Esophagus squamous epithelium (tissue), 5 donors: ENCODE data around the gene NPY. TPM values are rescaled to one million over a fixed set of nuclear protein-coding genes. Genes with fewer than 3 reads are reported as not detected.

ENCODE experiments used
- DNase-seq: peaks from one replicate; lab custom pipeline; 2025; lab: John Stamatoyannopoulos, UW
- H3K27ac ChIP-seq, 4 donors: fragments of 200-600 bp; sonication (generic); one replicate each; pipeline ENCODE4 v1.5.1; 2016 to 2019; ENCODE audit warnings: mild to moderate bottlenecking in 1 of 4
- H3K27me3 ChIP-seq, 4 donors: fragments of 200-600 bp; sonication (generic); 1 replicate in 3 of 4; 2 replicates in 1 of 4; pipeline versions ENCODE4 v1.5.1 to v1.6.0; 2017 to 2021; ENCODE audit warnings: antibody characterized with exemption in 1 of 4
- H3K36me3 ChIP-seq, 3 donors: fragments of 200-600 bp; sonication (generic); one replicate each; pipeline ENCODE4 v1.5.1; 2016 to 2019
- H3K4me1 ChIP-seq, 3 donors: fragments of 200-600 bp; sonication (generic); one replicate each; pipeline ENCODE4 v1.5.1; 2017 to 2019
- H3K4me3 ChIP-seq, 4 donors: fragments of 200-600 bp; sonication (generic); 1 replicate in 3 of 4; 2 replicates in 1 of 4; pipeline ENCODE4 v1.5.1; 2016 to 2019; ENCODE audit warnings: mild to moderate bottlenecking in 2 of 4, moderate library complexity in 1 of 4
- H3K9me3 ChIP-seq, 3 donors: fragments of 200-600 bp; sonication (generic); one replicate each; pipeline ENCODE4 v1.5.1; 2016 to 2019
- CTCF ChIP-seq, 6 experiments: fragments of 450-650 bp in 4 of 6; fragments of 200-600 bp in 2 of 6; sonication (generic) in 2 of 6; IDR thresholded peaks; one replicate each; pipeline ENCODE4 v1.5.1; 2016 to 2019; ENCODE audit warnings: antibody characterized with exemption in 6 of 6, mild to moderate bottlenecking in 4 of 6, moderate library complexity in 4 of 6
- POLR2A ChIP-seq, 4 donors: fragments of 450-650 bp; IDR thresholded peaks; one replicate each; pipeline ENCODE4 v1.6.1; 2017; ENCODE audit warnings: antibody characterized with exemption in 4 of 4, mild to moderate bottlenecking in 4 of 4, moderate library complexity in 3 of 4
- WGBS, 2 donors: methylation state at CpG; one replicate each; pipeline ENCODE4 v1.1.5; 2018; 5-methylcytosine and 5-hydroxymethylcytosine counted together
- intact Hi-C: fragments of 100-400 bp; cut with DNase I; formaldehyde crosslinking; loops from one replicate; pipeline ENCODE4 v1.15.0; 2022
- total RNA-seq, 4 donors: library from RNA; depleted of rRNA; stranded (reverse); fragments of >200 nt; gene quantifications; one replicate each; pipeline ENCODE4 v1.1.0, GENCODE V29; 2016
- donor health status: DM: yes; HTN: yes; CAD: no.

NPY gene
- total RNA-seq, 4 donors from 2014 or later = not detected

- Histone ChIP-seq H3K27me3 (peaks cover 0 to 3% (median 0%) of the 10 kb centered on the region in 4 donors), H3K27ac (no peak overlapping the region), H3K9me3 (no peaks in the 10 kb centered on the region), H3K4me3 (no peak overlapping the region), H3K4me1 (no peaks in the 10 kb centered on the region), H3K36me3 (no peaks in the 10 kb centered on the region)
- WGBS, 2 donors = 46 to 47% methylated on average over 3 of the region's 3 CpGs
- TF ChIP-seq CTCF (IDR thresholded peaks at IDR 0.05) = no peak
- no peak for DNase-seq
- intact Hi-C loops = no loop called here
Observed at GRCh38 chr7:24307326-24307725, 23.3 kb downstream of the NPY start.

DNA sequence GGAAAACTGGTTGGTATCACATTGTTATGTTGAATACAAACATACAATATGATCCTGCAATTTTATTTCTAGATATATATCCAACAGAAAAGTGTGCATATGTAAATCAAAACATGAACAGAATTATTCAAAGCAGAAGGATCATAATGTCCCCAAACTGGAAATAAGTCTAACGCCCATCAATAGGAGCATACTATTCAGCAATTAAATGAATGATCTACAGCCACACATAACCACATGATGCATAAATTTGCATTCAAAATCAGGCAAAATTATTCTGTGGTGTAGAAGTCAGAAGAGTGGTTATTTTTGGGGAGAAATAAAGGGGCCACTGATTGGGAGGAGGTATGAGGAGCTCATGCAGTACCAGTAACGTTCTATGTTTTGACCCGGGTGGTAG, 28.6 kb downstream of the NPY start:
- Histone ChIP-seq H3K36me3 (no peaks in the 10 kb centered on the region), H3K4me3 (no peak overlapping the region), H3K27ac (no peak overlapping the region), H3K9me3 (no peaks in the 10 kb centered on the region), H3K4me1 (no peaks in the 10 kb centered on the region), H3K27me3 (peaks cover 0 to 3% (median 0%) of the 10 kb centered on the region in 4 donors)
- intact Hi-C loops = no loop called here
- 79 to 82% methylated on average over 3 of the region's 3 CpGs for WGBS, 2 donors
- TF ChIP-seq POLR2A (IDR thresholded peaks at IDR 0.05) (no peak), CTCF (IDR thresholded peaks at IDR 0.05) (no peak)
- DNase-seq = no peak

- TF ChIP-seq POLR2A (IDR thresholded peaks at IDR 0.05) = no peak
- H3K4me3 ChIP-seq = no peak overlapping the region
- DNase-seq = no peak
Observed at GRCh38 chr7:24313777-24314176, 29.8 kb downstream of the NPY start.

GRCh38 chr7:24316340-24316739, 32.4 kb downstream of the NPY start:
- H3K36me3 ChIP-seq = no peaks in the 10 kb centered on the region
- H3K27me3 ChIP-seq = peaks cover 0 to under 1% (median 0%) of the 10 kb centered on the region in 4 donors
- H3K4me3 ChIP-seq = no peak overlapping the region
- H3K27ac ChIP-seq = no peak overlapping the region
- TF ChIP-seq CTCF (IDR thresholded peaks at IDR 0.05) (no peak), POLR2A (IDR thresholded peaks at IDR 0.05) (no peak)
- no peaks in the 10 kb centered on the region for H3K9me3 ChIP-seq
- 63 to 84% methylated on average over 5 to 6 of the region's 6 CpGs for WGBS, 2 donors
- DNase-seq = no peak
- intact Hi-C loops = no loop called here
- H3K4me1 ChIP-seq = no peaks in the 10 kb centered on the region

More at GRCh38 chr7:24313777-24314176, 29.8 kb downstream of the NPY start:
- WGBS, 2 donors = 39 to 51% methylated on average over 2 to 3 of the region's 3 CpGs
- intact Hi-C loops = no loop called here
- Histone ChIP-seq H3K4me1 (no peaks in the 10 kb centered on the region), H3K27ac (no peak overlapping the region), H3K27me3 (peaks cover 0 to 3% (median 0%) of the 10 kb centered on the region in 4 donors), H3K36me3 (no peaks in the 10 kb centered on the region), H3K9me3 (no peaks in the 10 kb centered on the region)

DNA sequence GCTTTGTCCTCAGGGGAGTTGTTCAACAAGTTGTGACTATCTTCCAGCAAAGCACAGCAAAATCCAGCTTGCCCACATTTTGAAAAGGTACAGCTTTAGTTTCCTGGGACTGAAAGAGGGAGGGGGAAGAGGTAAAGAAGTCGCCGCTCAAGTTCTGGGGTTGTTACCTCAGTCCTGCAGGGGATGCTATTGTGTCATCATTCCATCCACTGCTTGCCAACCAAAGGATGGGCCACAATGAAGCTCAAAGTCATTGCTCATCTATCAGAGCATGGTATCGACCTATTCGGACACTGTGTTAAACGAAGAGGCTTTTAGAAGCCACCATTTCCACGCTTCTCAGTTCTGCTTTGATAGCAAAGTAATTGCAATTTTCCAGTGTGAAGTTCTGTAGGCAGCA, 34.3 kb downstream of the NPY start:
- DNase-seq = no peak
- Histone ChIP-seq H3K27me3 (no peaks in the 10 kb centered on the region), H3K9me3 (no peaks in the 10 kb centered on the region), H3K36me3 (no peaks in the 10 kb centered on the region), H3K4me1 (no peaks in the 10 kb centered on the region), H3K4me3 (no peak overlapping the region), H3K27ac (no peak overlapping the region)
- TF ChIP-seq CTCF (IDR thresholded peaks at IDR 0.05) (no peak), POLR2A (IDR thresholded peaks at IDR 0.05) (no peak)
- WGBS, 2 donors = 43 to 56% methylated on average over 6 of the region's 6 CpGs
- intact Hi-C loops = no loop called here

DNA sequence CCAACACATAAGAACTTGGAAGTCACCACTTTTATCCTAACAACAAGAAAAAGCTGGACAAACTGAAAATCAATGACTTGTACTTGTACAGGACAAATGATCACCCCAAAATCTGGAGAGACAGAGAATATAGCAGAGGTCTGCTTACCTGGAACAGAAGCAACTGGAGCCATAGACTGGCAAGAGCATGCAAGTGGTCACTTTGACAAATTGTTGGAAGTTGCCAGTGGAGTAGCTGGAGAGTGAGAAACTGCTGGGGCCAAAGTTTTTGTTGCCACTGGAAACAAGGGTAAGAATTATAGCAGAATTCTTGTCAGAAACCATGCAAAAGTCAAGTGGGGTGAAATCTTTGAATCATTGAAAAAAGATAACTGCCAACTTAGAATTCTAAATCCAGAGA, 35.2 kb downstream of the NPY start:
- DNase-seq = no peak
- no peaks in the 10 kb centered on the region for H3K36me3 ChIP-seq
- no peak overlapping the region for H3K27ac ChIP-seq
- H3K4me3 ChIP-seq = no peak overlapping the region
- no peaks in the 10 kb centered on the region for H3K9me3 ChIP-seq
- intact Hi-C loops = no loop called here
- no peaks in the 10 kb centered on the region for H3K27me3 ChIP-seq
- no peak for TF ChIP-seq POLR2A (IDR thresholded peaks at IDR 0.05)
- TF ChIP-seq CTCF (IDR thresholded peaks at IDR 0.05) = no peak
- no peaks in the 10 kb centered on the region for H3K4me1 ChIP-seq
